ENCODE measurements around the gene BBS5. TPM values are rescaled to one million over a fixed set of nuclear protein-coding genes. Genes with fewer than 3 reads are reported as not detected.

The BBS5 gene
- total RNA-seq, 1 donor from 2014 or later = 10.1 TPM

GRCh38 chr2:169504651-169505050 lies 25.4 kb downstream of the BBS5 start:
- DNase-seq (ENCODE audit: low read depth, low spot score) = no peak
- no peaks in the 10 kb centered on the region for H3K27me3 Mint-ChIP-seq (ENCODE audit: low read depth)
- TF ChIP-seq CTCF (conservative IDR thresholded peaks at IDR 0.05) = no peak
- H3K4me1 Mint-ChIP-seq = peaks cover 8% of the 10 kb centered on the region
- no peaks in the 10 kb centered on the region for H3K9me3 Mint-ChIP-seq
- H3K4me3 Mint-ChIP-seq = no peak overlapping the region
- H3K36me3 Mint-ChIP-seq (ENCODE audit: low read depth) = peaks cover 21% of the 10 kb centered on the region
- no peak overlapping the region for H3K27ac Mint-ChIP-seq (ENCODE audit: unreplicated experiment)

- H3K4me3 Mint-ChIP-seq = no peak overlapping the region
- H3K4me1 Mint-ChIP-seq = peaks cover 12% of the 10 kb centered on the region
- no peak for TF ChIP-seq CTCF (conservative IDR thresholded peaks at IDR 0.05)
- no peak for DNase-seq (ENCODE audit: low read depth, low spot score)
- no peaks in the 10 kb centered on the region for H3K9me3 Mint-ChIP-seq
- peaks cover 21% of the 10 kb centered on the region for H3K36me3 Mint-ChIP-seq (ENCODE audit: low read depth)
- H3K27me3 Mint-ChIP-seq (ENCODE audit: low read depth) = no peaks in the 10 kb centered on the region
- no peak overlapping the region for H3K27ac Mint-ChIP-seq (ENCODE audit: unreplicated experiment)
These were observed 28.4 kb downstream of the BBS5 start for GRCh38 chr2:169507698-169508097.

- no peak for DNase-seq (ENCODE audit: low read depth, low spot score)
- no peaks in the 10 kb centered on the region for H3K9me3 Mint-ChIP-seq
These were observed 30.1 kb downstream of the BBS5 start, which contains the start of gene KLHL41 for GRCh38 chr2:169509298-169509885. Gene KLHL41 (plus strand): TSS chr2:169509702. CDS start chr2:169509779, 77 bp downstream.

GRCh38 chr2:169509955-169510354 lies 30.7 kb downstream of the BBS5 start:
- H3K4me1 Mint-ChIP-seq = peaks cover 20% of the 10 kb centered on the region
- H3K27ac Mint-ChIP-seq (ENCODE audit: unreplicated experiment) = no peak overlapping the region
- no peak for DNase-seq (ENCODE audit: low read depth, low spot score)
- no peak for TF ChIP-seq CTCF (conservative IDR thresholded peaks at IDR 0.05)
- no peaks in the 10 kb centered on the region for H3K9me3 Mint-ChIP-seq
- H3K4me3 Mint-ChIP-seq = no peak overlapping the region
- H3K27me3 Mint-ChIP-seq (ENCODE audit: low read depth) = no peaks in the 10 kb centered on the region
- H3K36me3 Mint-ChIP-seq (ENCODE audit: low read depth) = peaks cover 9% of the 10 kb centered on the region

More at GRCh38 chr2:169509298-169509885, 30.1 kb downstream of the BBS5 start, which contains the start of gene KLHL41:
- Mint-ChIP-seq H3K27ac (ENCODE audit: unreplicated experiment) (no peak within 1 kb of the TSS), H3K4me1 (peaks cover 18% of the 10 kb centered on the region), H3K36me3 (ENCODE audit: low read depth) (peaks cover 14% of the 10 kb centered on the region), H3K4me3 (no peak within 1 kb of the TSS), H3K27me3 (ENCODE audit: low read depth) (no peaks in the 10 kb centered on the region)
- no peak for TF ChIP-seq CTCF (conservative IDR thresholded peaks at IDR 0.05)

- no peak overlapping the region for H3K4me3 Mint-ChIP-seq
- TF ChIP-seq CTCF (conservative IDR thresholded peaks at IDR 0.05) = no peak
- peaks cover 5% of the 10 kb centered on the region for H3K36me3 Mint-ChIP-seq (ENCODE audit: low read depth)
- H3K27ac Mint-ChIP-seq (ENCODE audit: unreplicated experiment) = no peak overlapping the region
- H3K27me3 Mint-ChIP-seq (ENCODE audit: low read depth) = no peaks in the 10 kb centered on the region
- H3K9me3 Mint-ChIP-seq = no peaks in the 10 kb centered on the region
- no peak for DNase-seq (ENCODE audit: low read depth, low spot score)
- peaks cover 20% of the 10 kb centered on the region for H3K4me1 Mint-ChIP-seq
These were observed 31.2 kb downstream of the BBS5 start for GRCh38 chr2:169510496-169510895.
